Stimulated activated CD8-positive, alpha-beta memory T cell treated with anti-CD3 and anti-CD28 coated beads, Interleukin-2, amount 100 ng/mL, for 1 hour (primary cell): ENCODE data around the gene FIGLA.
"Not testable (repeated sequence)": the region's sequence is repeated elsewhere in the genome, so short reads cannot be mapped to it uniquely, and the experiment has no call there.

ENCODE experiments used
- DNase-seq, 2 donors: peaks; one replicate each; pipeline ENCODE4 v3.0.0-alpha.2; 2020; ENCODE audit warnings: low read depth in 2 of 2

The FIGLA gene

DNA sequence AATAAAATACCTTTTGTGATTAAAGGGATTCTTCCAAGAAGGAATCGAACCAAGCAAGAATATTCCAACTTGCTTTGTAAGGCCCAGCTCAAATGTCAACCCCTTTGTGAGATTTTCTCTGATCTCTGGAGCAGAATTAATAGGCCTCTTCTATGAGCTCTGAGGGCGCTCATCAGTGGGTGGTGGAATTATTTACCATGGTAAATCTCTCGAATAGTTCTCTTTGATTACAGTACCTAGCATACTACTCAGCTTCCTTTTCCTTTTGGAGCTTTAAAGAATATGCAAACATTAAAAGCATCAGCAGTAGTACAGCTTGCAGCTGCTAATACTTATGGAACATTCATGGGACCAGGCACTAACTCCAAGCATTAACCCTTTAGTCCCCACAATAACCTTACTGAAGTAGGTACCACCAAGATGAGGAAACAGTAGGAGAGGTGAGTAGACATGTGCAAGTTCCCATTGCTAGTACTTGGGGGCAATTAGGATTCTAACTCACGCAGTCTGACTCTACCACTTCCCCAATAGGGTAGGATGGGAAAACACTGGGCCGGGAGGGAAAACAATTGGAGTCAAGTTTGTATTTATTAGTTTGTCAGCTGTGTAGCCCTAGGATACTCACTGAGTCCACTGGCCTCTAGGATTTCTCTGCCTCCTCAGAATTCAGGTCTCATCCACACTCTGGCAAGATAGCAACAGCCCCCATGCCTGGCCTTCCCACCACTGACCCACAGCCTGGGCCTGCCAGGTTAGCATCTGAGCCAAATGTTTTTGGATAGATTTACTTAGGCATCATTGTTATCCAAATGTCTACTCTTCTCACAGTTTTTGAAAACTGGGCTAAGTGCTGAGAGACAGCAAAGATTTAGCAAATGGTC, 44.1 kb downstream of the FIGLA start:
- no peak for DNase-seq

DNA sequence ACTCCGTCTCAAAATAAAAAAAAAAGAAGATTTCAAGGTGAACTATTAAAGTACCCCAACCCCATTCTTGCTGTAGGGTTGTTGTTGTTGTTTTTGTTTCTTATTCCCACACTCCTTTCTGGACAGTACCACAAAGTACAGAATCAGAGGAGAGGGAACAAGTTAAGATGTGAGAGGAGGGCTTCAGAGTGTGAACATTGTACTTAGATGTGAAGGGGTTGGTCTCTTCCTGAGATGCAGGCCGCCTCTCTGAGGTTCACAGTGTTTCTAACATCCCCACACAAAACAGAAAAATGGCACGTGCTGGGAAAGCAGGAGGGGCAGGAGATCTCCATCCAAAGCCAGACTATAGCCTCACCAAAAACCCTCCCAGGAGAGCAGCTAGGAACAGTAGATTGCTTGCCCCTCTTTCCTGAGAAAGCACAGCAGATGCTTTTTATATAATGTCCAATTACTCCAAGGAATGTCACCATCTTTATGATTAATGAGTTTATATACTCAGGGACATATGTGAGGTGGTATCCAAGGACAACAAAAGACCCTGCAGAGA, 45.1 kb downstream of the FIGLA start:
- no peak for DNase-seq

- no peak for DNase-seq
Observed at GRCh38 chr2:70744397-70744796, 46.0 kb downstream of the FIGLA start.

- no peak for DNase-seq
Observed at GRCh38 chr2:70743677-70744076, 46.8 kb downstream of the FIGLA start.

- DNase-seq, result no peak
Observed at GRCh38 chr2:70743068-70743467, 47.4 kb downstream of the FIGLA start.

GRCh38 chr2:70739492-70739891, 51.0 kb downstream of the FIGLA start:
- not testable (repeated sequence) for DNase-seq

- no peak for DNase-seq
Observed at GRCh38 chr2:70738159-70738558, 52.3 kb downstream of the FIGLA start.

DNA sequence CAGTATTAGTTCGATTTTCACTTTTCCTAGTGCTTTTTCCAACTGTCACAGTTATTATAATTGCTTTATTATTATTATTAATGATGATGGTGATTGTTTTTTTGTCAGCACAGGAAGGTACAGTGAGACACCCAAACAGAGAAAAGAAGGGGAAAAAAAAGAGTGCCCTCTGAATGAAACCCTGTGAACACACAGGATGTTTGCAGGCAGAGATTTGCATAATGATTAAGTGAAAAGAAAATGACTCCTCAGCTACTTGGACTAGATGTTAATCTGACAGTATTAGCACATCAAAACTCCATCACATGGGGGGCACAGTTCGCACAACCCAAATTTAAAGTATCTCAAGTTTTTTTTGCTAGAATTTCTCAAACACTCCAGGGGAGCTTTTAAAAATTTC, 55.4 kb downstream of the FIGLA start:
- no peak for DNase-seq

- no peak for DNase-seq
Observed at GRCh38 chr2:70733646-70734180, 56.7 kb downstream of the FIGLA start.

- DNase-seq, result no peak
Observed at GRCh38 chr2:70732766-70733645, 57.4 kb downstream of the FIGLA start.

DNA sequence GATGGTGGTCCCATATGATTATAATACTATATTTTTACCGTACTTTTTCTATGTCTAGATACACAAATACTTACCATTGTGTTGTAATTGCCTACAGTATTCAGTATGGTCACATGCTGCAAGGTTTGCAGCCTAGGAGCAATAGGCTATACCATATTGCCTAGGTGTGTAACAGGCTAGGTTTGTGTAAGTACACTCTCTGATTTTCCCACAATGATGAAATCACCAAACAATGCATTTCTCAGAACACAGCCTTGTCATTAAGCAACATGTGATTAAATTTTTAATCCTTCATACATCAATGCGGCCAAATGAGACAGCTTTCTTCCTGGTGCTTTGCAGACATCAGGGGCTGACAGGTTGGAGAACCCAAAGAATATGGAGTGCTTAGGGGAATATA, 59.7 kb downstream of the FIGLA start:
- DNase-seq, result no peak

DNA sequence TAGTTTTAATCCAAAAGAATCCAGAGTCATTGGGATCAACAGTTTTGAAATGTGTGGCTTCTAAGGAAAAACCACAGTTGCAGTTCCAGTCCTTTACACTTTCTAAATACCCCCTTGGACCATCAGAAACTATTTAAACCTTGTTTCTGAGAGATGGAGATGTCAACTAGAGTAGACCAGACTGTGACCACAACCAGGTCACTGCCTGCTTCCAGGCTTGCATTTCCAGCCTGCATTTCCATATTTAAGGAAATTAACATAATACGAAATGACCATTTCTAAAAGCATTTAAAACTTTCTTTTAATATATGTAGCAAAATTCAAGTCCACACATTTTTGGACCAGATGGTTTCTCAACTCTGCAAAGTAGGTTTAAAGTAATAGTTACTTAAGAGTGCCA, 60.8 kb downstream of the FIGLA start:
- DNase-seq, result no peak

- DNase-seq, result no peak
Observed at GRCh38 chr2:70728128-70728527, 62.3 kb downstream of the FIGLA start.
